Lower leg skin (tissue), 3 donors: ENCODE measurements around the gene RASGEF1B.

ENCODE experiments used
- CTCF ChIP-seq, 3 donors: fragments of 450-650 bp; IDR thresholded peaks; one replicate each; pipeline ENCODE4 v1.5.1; 2016; ENCODE audit warnings: antibody characterized with exemption in 3 of 3, mild to moderate bottlenecking in 3 of 3, moderate library complexity in 2 of 3
- POLR2A ChIP-seq, 2 donors: fragments of 450-650 bp; IDR thresholded peaks; one replicate each; pipeline ENCODE4 v1.6.1; 2016 to 2017; ENCODE audit warnings: antibody characterized with exemption in 2 of 2, mild to moderate bottlenecking in 1 of 2, moderate library complexity in 1 of 2

GRCh38 chr4:81408341-81408740 lies 63.4 kb downstream of the RASGEF1B start:
- TF ChIP-seq POLR2A (IDR thresholded peaks at IDR 0.05) = no peak
- no peak for TF ChIP-seq CTCF (IDR thresholded peaks at IDR 0.05)
